CD4-positive, alpha-beta T cell treated with Interleukin-15 for 1 hour (primary cell): ENCODE measurements around the gene METTL21C.

Experiments used
- DNase-seq: peaks from one replicate; pipeline ENCODE4 v3.0.0-alpha.2; 2020

METTL21C gene

GRCh38 chr13:102697264-102697663, 2.4 kb upstream of the METTL21C start:
- DNase-seq, result no peak

GRCh38 chr13:102696465-102696864, 1.6 kb upstream of the METTL21C start:
- no peak for DNase-seq

GRCh38 chr13:102693776-102694175, 1.1 kb downstream of the METTL21C start:
- no peak for DNase-seq

- no peak for DNase-seq
Observed at GRCh38 chr13:102693250-102693649, 1.6 kb downstream of the METTL21C start.

GRCh38 chr13:102692491-102692826, 2.4 kb downstream of the METTL21C start:
- DNase-seq, result no peak

GRCh38 chr13:102690883-102691282, 4.0 kb downstream of the METTL21C start:
- DNase-seq, result no peak

GRCh38 chr13:102688306-102688973, 6.4 kb downstream of the METTL21C start:
- DNase-seq, result no peak

- DNase-seq, result no peak
Observed at GRCh38 chr13:102687520-102687919, 7.3 kb downstream of the METTL21C start.

GRCh38 chr13:102686024-102686423, 8.8 kb downstream of the METTL21C start:
- no peak for DNase-seq

GRCh38 chr13:102683637-102684036, 11.2 kb downstream of the METTL21C start:
- no peak for DNase-seq

- DNase-seq, result no peak
Observed at GRCh38 chr13:102682727-102683126, 12.1 kb downstream of the METTL21C start.

GRCh38 chr13:102682211-102682610, 12.6 kb downstream of the METTL21C start:
- DNase-seq, result no peak

- no peak for DNase-seq
Observed at GRCh38 chr13:102680842-102681740, 13.8 kb downstream of the METTL21C start.

- no peak for DNase-seq
Observed at GRCh38 chr13:102680133-102680717, 14.6 kb downstream of the METTL21C start.

- no peak for DNase-seq
Observed at GRCh38 chr13:102679449-102680132, 15.3 kb downstream of the METTL21C start.

GRCh38 chr13:102678339-102679107, 16.3 kb downstream of the METTL21C start:
- DNase-seq, result no peak

- DNase-seq, result no peak
Observed at GRCh38 chr13:102677122-102677521, 17.7 kb downstream of the METTL21C start.

- DNase-seq, result no peak
Observed at GRCh38 chr13:102675115-102675514, 19.7 kb downstream of the METTL21C start.

- DNase-seq, result no peak
Observed at GRCh38 chr13:102670130-102670529, 24.7 kb downstream of the METTL21C start.

GRCh38 chr13:102667911-102668310, 26.9 kb downstream of the METTL21C start:
- DNase-seq, result no peak

GRCh38 chr13:102667023-102667422, 27.8 kb downstream of the METTL21C start:
- DNase-seq, result no peak

- DNase-seq, result no peak
Observed at GRCh38 chr13:102659168-102659713, 35.6 kb downstream of the METTL21C start.
